ENCODE data around the gene DLEC1. TPM values are rescaled to one million over a fixed set of nuclear protein-coding genes. Genes with fewer than 3 reads are reported as not detected.
A peak's percentile ranks its signal among the peaks of the same experiment; 100 is the strongest.
"Not testable (repeated sequence)": the region's sequence is repeated elsewhere in the genome, so short reads cannot be mapped to it uniquely, and the experiment has no call there.

Gene DLEC1
- total RNA-seq, 1 experiment from 2014 or later, result 1.3 TPM

- Histone ChIP-seq H3K4me3 (ENCODE audit: insufficient read depth, low read depth, low read length) (no peak overlapping the region), H3K36me3 (replicated peaks; ENCODE audit: control insufficient read depth, insufficient read depth, low read length) (peaks cover 58% of the 10 kb centered on the region), H3K27me3 (ENCODE audit: control insufficient read depth, insufficient read depth, low read length) (no peaks in the 10 kb centered on the region)
- no peak for DNase-seq
Measured at GRCh38 chr3:38126121-38126892, 87.3 kb downstream of the DLEC1 start.

GRCh38 chr3:38127611-38128302 lies 88.7 kb downstream of the DLEC1 start:
- Histone ChIP-seq H3K4me3 (ENCODE audit: insufficient read depth, low read depth, low read length) (no peak overlapping the region), H3K36me3 (replicated peaks; ENCODE audit: control insufficient read depth, insufficient read depth, low read length) (peaks cover 55% of the 10 kb centered on the region), H3K27me3 (ENCODE audit: control insufficient read depth, insufficient read depth, low read length) (no peaks in the 10 kb centered on the region)
- no peak for DNase-seq

- Histone ChIP-seq H3K36me3 (replicated peaks; ENCODE audit: control insufficient read depth, insufficient read depth, low read length) (peaks cover 51% of the 10 kb centered on the region), H3K4me3 (ENCODE audit: insufficient read depth, low read depth, low read length) (no peak overlapping the region), H3K27me3 (ENCODE audit: control insufficient read depth, insufficient read depth, low read length) (no peaks in the 10 kb centered on the region)
- DNase-seq, result no peak
Measured at GRCh38 chr3:38128303-38128655, 89.3 kb downstream of the DLEC1 start.

- Histone ChIP-seq H3K36me3 (replicated peaks; ENCODE audit: control insufficient read depth, insufficient read depth, low read length) (peaks cover 56% of the 10 kb centered on the region), H3K27me3 (ENCODE audit: control insufficient read depth, insufficient read depth, low read length) (no peaks in the 10 kb centered on the region), H3K4me3 (ENCODE audit: insufficient read depth, low read depth, low read length) (no peak overlapping the region)
- DNase-seq, result no peak
Measured at GRCh38 chr3:38129058-38129457, 90.0 kb downstream of the DLEC1 start.

- Histone ChIP-seq H3K36me3 (replicated peaks; ENCODE audit: control insufficient read depth, insufficient read depth, low read length) (peaks cover 56% of the 10 kb centered on the region), H3K4me3 (ENCODE audit: insufficient read depth, low read depth, low read length) (no peak overlapping the region), H3K27me3 (ENCODE audit: control insufficient read depth, insufficient read depth, low read length) (no peaks in the 10 kb centered on the region)
- no peak for DNase-seq
Measured at GRCh38 chr3:38130631-38131065, 91.6 kb downstream of the DLEC1 start.

- Histone ChIP-seq H3K4me3 (ENCODE audit: insufficient read depth, low read depth, low read length) (no peak overlapping the region), H3K36me3 (replicated peaks; ENCODE audit: control insufficient read depth, insufficient read depth, low read length) (peaks cover 45% of the 10 kb centered on the region), H3K27me3 (ENCODE audit: control insufficient read depth, insufficient read depth, low read length) (no peaks in the 10 kb centered on the region)
- DNase-seq, result peak; percentile 85
Measured at GRCh38 chr3:38131621-38132369, 92.8 kb downstream of the DLEC1 start.

- Histone ChIP-seq H3K36me3 (replicated peaks; ENCODE audit: control insufficient read depth, insufficient read depth, low read length) (peaks cover 33% of the 10 kb centered on the region), H3K27me3 (ENCODE audit: control insufficient read depth, insufficient read depth, low read length) (peaks cover 1% of the 10 kb centered on the region; the same call in 1 of the 2 replicates), H3K4me3 (ENCODE audit: insufficient read depth, low read depth, low read length) (no peak overlapping the region)
- no peak for DNase-seq
Measured at GRCh38 chr3:38133209-38133556, 94.2 kb downstream of the DLEC1 start.

GRCh38 chr3:38133557-38134405 lies 94.8 kb downstream of the DLEC1 start:
- Histone ChIP-seq H3K36me3 (replicated peaks; ENCODE audit: control insufficient read depth, insufficient read depth, low read length) (peaks cover 30% of the 10 kb centered on the region), H3K4me3 (ENCODE audit: insufficient read depth, low read depth, low read length) (no peak overlapping the region), H3K27me3 (ENCODE audit: control insufficient read depth, insufficient read depth, low read length) (peaks cover 1% of the 10 kb centered on the region; the same call in 1 of the 2 replicates)
- no peak for DNase-seq

GRCh38 chr3:38134517-38135143 lies 95.6 kb downstream of the DLEC1 start:
- not testable (repeated sequence) for H3K27me3 ChIP-seq (ENCODE audit: control insufficient read depth, insufficient read depth, low read length); DNase-seq; H3K4me3 ChIP-seq (ENCODE audit: insufficient read depth, low read depth, low read length)
- peaks cover 22% of the 10 kb centered on the region for H3K36me3 ChIP-seq (replicated peaks; ENCODE audit: control insufficient read depth, insufficient read depth, low read length)

- not testable (repeated sequence) for H3K27me3 ChIP-seq (ENCODE audit: control insufficient read depth, insufficient read depth, low read length); DNase-seq
- Histone ChIP-seq H3K36me3 (replicated peaks; ENCODE audit: control insufficient read depth, insufficient read depth, low read length) (peaks cover 17% of the 10 kb centered on the region), H3K4me3 (ENCODE audit: insufficient read depth, low read depth, low read length) (peak overlapping the region; percentile 85)
Measured at GRCh38 chr3:38135621-38136277, 96.7 kb downstream of the DLEC1 start.

GRCh38 chr3:38136393-38136776 lies 97.4 kb downstream of the DLEC1 start:
- Histone ChIP-seq H3K36me3 (replicated peaks; ENCODE audit: control insufficient read depth, insufficient read depth, low read length) (peaks cover 16% of the 10 kb centered on the region), H3K27me3 (ENCODE audit: control insufficient read depth, insufficient read depth, low read length) (peaks cover 5% of the 10 kb centered on the region; the same call in 1 of the 2 replicates), H3K4me3 (ENCODE audit: insufficient read depth, low read depth, low read length) (peak overlapping the region; percentile 85)
- peak; percentile 57 for DNase-seq

GRCh38 chr3:38136777-38137614 lies 98.0 kb downstream of the DLEC1 start, which contains the start of gene ACAA1:
TSS of gene ACAA1 (minus strand) at chr3:38137127. CDS start at chr3:38137035, 92 bp downstream.
- Histone ChIP-seq H3K27me3 (ENCODE audit: control insufficient read depth, insufficient read depth, low read length) (peaks cover 5% of the 10 kb centered on the region; the same call in 1 of the 2 replicates), H3K4me3 (ENCODE audit: insufficient read depth, low read depth, low read length) (peak within 1 kb of the TSS; percentile 85), H3K36me3 (replicated peaks; ENCODE audit: control insufficient read depth, insufficient read depth, low read length) (peaks cover 20% of the 10 kb centered on the region)
- peak; percentile 95 for DNase-seq

All from H7 (cell line).